DMS 273 treated with DMSO at 0.1 percent for 48 hours (cell line): Measurements from ENCODE around the gene MYBPH.

Experiments used
- DNase-seq: peaks from one replicate; lab custom pipeline; 2025; lab: John Stamatoyannopoulos, UW

MYBPH gene

DNA sequence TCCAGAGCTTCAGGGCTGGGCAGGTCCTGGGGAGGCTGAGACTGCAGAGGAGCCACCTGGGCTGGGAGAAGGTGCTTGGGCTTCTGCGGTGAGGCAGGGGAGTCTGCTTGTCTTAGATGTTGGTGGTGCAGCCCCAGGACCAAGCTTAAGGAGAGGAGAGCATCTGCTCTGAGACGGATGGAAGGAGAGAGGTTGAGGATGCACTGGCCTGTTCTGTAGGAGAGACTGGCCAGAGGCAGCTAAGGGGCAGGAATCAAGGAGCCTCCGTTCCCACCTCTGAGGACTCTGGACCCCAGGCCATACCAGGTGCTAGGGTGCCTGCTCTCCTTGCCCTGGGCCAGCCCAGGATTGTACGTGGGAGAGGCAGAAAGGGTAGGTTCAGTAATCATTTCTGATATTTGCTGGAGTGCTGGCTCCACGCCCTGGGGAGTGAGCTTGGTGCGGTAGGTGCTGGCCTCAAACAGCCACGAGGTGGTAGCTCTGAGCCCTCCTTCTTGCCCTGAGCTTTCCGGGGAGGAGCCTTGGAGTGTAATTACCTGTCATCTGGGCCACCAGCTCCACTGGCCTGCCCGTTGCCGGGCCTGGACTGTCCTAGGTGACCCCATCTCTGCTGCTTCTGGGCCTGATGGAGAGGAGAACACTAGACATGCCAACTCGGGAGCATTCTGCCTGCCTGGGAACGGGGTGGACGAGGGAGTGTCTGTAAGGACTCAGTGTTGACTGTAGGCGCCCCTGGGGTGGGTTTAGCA, 9.3 kb downstream of the MYBPH start:
- no peak for DNase-seq

DNA sequence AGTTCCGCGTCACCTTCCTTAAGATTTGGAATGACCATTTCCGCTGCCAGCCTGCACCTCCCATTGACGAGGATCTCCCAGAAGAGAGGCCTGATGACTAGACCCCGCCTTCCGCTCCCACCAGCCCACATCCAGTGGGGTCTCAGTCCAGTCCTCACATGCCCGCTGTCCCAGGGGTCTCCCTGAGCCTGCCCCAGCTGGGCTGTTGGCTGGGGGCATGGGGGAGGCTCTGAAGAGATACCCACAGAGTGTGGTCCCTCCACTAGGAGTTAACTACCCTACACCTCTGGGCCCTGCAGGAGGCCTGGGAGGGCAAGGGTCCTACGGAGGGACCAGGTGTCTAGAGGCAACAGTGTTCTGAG, 9.8 kb downstream of the MYBPH start:
- no peak for DNase-seq

DNA sequence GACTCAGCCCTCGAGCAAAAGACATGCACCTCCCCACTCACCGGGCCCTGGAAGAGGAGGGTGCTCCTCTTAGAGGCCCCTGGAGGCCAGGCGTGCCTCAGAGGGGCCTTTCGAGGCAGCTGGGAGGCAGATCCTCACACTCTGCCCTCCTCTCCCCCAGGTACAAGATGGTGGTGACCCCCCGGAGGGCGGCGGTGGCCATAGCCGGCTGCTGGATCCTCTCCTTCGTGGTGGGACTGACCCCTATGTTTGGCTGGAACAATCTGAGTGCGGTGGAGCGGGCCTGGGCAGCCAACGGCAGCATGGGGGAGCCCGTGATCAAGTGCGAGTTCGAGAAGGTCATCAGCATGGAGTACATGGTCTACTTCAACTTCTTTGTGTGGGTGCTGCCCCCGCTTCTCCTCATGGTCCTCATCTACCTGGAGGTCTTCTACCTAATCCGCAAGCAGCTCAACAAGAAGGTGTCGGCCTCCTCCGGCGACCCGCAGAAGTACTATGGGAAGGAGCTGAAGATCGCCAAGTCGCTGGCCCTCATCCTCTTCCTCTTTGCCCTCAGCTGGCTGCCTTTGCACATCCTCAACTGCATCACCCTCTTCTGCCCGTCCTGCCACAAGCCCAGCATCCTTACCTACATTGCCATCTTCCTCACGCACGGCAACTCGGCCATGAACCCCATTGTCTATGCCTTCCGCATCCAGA, 10.4 kb downstream of the MYBPH start:
- DNase-seq: no peak

DNA sequence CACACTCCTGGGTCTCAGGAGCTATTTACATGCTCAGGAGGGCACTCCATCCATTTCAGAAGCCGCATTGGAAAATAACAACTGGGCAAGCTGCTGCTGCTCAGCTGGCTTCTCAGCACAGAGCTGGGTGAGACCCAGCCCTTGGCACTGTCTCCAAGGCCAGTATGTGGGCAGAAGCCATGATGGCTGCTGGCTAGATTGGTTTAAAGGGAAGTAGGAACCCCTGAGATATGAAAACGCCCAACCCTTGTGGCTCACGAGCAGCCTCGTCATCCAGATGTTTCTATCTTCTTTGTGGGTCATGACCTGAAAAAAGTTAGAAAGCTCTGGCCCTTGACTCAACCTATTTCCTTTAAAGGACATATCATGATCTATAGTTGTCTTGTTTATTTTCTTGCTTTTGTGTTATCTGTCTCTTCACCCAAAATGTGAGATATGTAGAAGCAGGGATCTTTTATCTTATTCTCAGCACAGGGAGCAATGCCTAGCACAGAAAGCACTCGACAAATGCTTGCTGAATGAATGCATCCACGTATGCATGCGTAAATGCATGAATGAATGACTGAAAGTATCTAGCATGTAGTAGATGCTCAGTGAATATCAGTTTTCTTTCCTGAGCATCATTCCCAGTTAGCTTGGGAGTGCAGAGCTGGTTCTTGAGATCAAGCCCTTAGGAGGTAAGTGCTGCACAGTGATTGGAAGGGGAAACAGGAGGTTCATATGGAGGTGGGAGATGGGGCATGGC, 11.6 kb downstream of the MYBPH start:
- no peak for DNase-seq

DNA sequence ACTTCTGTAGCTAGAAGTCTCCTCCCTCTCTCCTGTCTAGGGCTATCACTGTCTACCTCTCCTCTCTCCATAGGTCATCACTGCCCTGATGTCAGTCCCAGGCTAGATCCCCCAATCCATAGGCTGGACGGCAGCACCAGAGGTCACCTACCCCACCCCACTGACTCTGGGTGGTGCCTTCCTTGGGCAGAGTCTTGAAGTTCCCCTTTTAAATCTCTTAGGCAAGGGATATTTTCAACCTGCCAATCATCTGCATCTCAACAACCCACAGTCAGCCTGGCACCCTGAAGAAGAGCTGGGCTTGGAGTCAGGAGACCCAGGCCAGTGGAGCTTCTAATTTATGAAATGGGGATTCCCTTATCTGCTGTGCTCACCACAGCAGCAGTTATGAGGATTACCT, 13.2 kb downstream of the MYBPH start:
- DNase-seq: no peak

DNA sequence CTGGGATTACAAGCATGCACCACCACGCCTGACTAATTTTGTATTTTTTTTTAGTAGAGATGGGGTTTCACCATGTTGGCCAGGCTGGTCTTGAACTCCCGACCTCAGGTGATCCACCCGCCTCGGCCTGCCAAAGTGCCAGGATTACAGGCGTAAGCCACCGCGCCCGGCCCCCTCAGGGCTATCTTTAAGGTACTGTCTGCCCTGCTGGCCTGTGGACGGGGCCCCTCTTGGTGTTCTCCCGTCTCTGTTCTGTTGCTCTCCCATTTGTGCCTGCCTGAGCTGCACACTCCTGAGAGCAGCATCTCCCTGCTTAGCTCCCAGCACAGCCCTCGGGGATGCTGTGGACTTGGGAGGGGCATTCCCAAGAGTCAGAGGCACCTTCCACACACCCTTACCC, 13.9 kb downstream of the MYBPH start:
- no peak for DNase-seq

DNA sequence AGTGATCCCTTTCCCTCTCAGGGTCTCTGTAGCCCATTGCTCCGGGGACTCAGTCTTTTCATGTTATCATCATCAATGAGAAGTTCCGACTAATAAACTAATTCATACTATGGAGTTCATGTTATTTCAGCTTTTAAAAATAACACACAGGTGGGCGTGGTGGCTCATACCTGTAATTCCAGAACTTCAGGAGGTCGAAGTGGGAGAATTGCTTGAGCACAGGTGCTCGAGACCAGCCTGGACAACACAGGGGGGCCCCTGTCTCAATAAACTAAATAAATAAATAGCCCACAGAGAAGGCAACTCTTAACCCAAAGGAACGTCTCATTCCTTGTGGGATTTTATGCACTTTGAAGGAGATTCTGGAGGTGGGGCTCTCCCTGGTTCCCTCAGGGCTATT, 14.5 kb downstream of the MYBPH start:
- no peak for DNase-seq

DNA sequence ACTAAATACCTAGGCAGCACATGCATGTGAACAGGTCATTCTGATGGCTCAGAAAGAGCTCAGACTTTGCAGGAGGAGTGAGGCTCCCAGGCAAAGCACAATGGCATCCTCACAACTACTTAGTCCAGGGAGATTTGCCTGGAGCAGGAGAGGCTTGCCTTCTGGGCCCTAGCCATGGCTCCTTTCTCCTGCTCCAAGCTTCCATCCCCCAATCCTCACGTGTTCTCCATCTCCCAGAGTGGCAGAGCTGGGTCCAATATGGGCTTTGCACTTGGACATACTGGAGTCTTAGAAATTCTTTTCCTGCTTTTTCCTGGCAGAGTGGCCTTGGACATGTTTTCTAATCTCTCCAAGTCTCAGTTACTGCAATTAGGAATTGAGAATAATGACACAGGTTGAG, 15.8 kb downstream of the MYBPH start:
- no peak for DNase-seq

DNA sequence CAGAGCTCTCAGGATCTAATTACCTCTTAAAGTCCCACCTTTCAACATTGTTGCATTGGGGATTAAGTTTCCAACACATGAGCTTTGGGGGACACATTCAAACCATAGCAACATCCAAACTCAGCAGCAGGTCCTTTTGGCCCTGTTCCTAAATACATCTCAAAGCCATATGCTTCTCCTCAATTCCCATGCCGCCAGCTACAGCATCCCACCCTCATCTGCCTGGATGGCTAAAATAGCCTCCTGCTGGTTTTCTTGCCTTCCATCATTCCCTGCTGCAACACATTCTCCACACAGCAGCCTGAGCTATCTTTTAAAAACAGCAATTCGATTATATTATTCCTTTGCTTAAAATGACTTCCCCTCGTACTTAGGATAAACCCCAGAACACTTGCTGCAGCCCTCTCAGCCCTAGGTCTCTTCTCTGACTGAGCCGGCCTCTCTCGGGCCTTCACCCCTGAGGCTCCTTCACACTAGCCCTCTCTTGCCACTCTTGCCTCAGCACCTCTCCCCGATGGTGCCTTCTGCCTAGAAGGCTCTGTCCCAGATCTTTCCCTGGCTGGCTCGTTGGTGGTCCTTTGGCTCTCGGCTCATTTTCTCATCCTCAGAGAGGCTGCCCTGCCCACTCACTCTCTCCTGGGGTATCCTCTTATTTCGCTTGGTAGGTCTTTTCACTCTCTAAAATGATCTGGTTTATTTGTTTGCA, 16.5 kb downstream of the MYBPH start:
- DNase-seq: peak; percentile 90

DNA sequence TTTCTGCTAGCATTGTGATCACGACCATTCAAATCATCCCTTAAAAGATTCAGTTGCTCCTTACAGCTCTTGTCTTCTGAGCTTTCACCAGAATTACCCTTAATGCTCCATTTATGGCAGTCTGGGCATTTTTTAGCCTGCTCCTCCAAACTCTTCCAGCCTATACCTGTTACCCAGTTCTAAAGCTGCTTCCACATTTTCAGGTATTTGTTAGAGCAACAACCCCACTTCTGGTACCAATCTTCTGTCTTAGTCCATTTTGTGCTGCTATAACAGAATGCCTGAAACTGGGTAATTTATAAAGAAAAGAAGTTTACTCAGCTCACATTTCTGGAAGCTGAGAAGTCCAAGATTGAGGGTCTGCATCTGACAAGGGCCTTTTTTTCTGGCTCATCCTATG, 17.2 kb downstream of the MYBPH start:
- DNase-seq: no peak

DNA sequence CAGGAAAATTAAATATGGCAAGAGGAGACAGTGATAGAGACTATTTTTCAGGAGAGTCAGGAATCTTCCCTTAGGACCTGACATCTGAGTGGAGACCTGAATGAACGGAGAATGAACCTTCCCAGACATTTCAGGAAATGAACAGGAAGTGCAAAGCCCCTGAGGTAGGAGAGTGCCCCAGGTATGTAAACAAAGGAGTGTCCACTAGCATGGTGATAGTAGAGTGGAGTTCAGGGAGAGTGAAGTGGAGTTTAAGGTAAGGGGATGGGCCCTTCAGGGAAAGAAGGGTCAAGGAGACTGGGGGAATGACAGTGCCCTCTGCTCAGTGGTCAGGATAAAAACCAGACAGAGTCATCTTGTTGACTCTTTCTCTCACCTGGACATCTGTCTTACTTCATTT, 19.3 kb downstream of the MYBPH start:
- no peak for DNase-seq

DNA sequence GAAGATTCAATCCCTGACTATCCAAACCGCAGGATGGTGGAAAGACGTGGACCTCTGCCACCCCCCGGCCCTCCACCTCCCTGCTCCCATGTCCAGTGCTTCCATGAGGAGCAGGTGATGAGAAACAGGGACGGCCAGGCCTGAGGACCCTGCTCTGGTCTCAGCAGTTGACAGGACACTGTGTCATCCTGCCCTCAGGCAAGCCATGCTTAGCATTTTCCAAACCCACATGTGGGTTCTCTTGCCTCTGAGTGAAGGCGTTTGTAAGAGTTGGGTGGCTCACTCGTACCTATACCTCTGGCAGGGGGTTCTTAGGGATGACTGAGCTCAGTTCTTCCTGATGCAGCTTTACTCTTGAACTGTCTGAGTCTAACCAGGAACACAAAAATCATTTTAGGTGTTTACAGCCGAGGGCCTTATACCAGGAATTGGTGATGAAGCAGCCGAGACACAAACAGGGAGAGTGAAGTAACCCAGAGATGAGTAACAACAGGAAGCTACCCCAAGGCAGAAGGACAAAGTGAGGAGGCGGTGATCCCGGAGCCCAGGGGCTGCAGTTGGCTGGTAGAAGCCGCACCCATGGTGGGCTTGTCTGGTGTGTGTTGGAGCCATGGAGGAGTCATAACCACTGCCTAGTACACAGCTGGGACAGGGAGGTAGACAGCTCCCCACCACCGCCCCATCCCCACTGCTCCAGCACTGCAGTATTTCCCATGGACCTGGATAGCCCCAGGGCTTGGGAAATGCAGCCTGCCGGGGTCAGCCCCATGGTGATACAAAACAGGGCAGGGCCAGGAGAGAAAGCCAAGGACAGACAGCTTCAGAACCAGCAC, 21.4 kb downstream of the MYBPH start:
- DNase-seq: no peak

DNA sequence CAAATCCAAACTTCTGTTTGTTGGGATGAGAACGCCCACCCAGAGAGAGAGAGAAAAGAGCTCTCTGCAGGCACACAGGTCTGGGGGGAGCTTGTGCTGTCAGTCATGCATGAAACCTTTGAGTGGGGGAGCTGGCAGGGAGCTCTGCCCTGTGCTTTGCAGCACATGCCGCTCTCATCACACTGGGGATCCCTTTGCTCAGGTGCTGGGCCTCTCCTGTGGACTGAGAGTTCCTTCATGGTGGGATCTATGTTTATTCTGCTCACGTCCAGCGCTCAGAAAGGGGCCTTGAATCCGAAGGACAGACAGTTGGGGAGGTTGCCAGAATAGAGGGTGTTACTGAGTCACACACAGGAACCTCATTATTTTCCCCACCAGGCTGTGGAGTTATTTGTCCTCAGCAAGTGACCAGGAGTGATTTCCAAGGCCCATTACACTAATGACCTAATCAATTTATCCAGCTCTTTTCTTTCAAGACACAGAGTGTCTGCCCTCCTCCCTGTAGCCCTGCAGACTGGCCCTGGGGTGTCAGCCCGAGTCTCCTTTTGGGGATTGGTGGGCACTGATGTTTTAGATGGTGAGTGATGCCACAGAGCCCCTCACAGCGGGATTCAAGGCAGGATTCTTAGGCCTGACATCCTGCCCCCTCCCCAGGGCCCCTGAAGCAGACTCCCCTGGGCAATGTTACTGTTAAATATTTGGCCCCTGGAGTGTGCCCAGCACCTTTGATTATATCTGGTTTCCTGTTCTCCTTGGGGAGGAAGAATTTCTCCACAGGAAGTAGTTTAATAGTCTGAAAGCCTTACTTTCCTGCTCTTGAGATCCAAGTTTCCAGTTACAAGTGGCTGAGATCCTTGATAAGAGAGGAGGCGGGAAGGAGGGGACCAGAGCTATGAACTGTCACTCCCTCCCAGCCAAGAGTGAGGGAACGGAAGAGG, 22.3 kb downstream of the MYBPH start:
- DNase-seq: no peak

DNA sequence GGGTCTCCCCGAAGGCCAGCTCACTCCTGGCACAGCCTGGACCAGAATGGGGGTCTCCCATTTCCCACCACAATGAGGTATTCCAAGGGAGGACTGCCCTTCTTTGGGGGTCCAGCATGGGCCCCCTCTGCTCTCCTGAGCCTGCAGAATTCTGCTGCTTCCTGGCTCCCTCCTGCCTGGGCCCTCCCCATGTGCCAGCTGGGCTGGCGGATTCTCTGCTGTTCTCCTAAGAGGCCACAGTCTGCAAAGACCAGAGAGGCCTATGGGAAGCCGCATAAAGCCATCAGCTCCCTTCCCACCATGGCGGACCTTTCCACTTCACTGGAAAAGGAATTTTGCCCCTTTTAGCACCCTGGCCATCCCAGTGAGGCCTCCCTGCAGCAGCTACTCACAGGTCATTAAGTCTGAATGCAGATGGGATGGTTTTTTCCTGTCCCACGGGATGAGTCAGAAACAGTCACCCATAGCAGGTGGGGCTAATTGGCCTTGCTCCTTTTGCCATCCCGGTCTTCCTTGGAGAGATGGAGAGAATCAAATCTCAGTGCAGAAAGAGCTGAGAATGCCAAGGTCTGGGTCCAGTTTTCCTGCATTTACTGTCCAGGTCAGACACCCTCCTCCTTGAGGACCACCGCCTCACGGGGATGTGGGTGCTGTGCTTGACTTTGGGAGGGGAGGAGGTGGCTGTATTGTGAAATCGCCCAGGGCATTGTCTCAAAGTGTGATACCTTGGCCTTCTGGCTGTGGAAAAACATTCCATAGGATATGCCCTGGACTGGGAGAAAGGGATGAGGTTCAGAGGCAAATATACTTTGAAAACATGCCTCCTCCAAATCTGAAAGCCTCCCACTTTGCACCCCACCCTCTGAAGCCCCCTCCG, 23.2 kb downstream of the MYBPH start:
- no peak for DNase-seq

DNA sequence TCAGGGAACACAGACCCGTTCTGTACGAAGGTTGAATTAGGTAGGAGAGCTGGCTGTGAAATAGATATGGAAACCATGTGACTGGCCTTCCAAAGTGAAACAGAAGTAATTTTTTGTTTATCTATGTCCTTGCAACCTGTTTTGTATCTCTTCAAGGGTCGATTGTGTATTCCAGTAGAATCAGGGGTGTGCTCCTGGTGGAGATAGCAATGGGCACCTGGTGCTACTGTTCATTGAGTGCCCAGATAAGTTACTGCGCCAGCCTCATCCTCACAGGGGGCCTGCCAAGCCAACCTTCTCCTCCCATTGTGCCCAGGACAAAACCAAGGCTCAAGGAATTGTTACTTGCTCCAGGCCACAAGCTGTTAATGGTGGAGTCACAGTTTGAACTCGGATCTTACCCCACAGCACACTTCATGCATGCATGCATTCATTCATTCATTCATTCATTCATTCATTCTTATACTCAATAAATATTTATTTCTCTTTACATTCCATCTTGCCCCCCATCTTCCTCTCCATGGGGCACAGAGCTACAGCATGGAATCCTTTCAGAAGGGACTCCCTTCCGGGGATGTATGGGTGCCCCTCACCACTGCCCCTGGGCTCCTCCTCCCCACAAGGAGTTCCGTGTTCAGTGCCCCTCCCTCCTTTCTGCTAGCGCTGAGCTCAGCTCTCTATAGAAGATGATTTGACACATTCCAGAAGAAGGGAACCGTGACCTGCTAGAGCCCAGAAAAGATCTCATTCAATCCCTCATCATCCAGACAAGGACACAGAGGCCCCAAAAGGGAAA, 24.1 kb downstream of the MYBPH start:
- DNase-seq: no peak

DNA sequence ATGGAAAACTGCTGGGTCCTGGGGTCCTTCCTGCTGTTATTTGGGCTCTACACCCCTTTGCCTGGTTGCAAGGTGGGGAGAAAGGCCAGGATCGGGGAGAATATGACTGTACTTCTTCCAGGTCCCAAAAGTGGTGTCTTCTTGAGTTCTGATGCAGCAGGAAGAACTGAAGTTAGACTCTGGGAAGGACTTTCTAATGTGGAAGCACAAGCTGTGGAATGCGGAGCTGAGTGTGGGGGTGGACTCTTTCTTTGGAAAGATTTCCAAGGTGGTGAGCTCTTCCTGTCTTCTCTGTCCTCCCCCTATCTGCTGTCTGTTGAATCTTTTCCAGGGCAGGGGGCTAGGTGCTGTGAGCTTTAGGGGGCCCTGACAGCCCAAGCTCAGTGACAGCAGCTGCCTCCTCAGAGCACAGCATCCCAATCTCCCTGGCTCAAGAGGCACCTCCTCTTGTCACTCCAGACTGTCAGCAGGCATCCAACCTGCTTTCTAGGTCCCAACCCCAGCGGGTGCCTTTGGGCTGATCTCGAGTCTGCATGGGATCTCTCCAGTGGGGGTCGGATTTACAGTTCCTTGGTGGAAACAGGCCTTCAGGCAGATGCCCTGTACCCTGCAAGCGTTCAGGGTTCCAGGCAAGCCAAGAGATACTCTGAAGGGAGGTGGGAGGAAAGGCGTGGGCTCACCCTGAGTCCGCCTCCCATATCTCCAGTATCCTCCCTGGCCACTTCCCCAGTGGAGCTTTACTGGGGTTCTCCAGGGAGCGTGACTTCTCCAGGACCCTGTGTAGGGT, 24.9 kb downstream of the MYBPH start:
- DNase-seq: no peak

DNA sequence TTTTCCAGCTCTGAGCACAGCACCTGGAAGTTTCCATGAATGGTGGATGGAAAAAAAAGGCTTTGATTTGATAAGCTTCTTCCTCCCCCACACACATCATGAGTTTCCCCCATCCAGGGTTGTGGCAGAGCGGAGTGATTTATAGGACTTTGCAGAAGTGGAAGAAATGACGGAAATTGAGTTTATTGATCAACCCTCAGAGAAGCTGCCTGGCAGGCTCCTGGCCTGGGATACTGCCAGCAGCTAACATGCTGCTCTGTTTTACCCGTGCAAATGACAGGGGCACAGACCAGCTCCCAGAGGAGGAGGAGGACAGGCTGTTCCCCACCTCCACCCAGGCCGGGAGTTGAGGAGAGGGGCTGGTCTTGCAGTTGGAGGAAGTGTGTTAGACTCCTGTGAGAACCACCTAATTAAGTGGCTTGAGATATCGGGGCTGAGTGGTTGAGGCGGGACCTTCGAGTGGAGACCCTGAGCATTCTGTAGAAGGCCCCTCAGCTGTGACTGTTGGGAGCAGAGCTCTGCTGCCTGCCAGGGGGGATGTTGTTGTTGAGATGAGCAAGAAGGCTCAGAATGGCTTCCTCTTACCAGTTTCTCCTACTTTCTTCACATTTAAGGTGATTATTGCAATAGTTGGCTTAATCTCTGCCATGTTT, 26.3 kb downstream of the MYBPH start:
- DNase-seq: no peak
